Activated T-cell treated with anti-CD3 and anti-CD28 coated beads for 1 hour (primary cell): Measurements from ENCODE around the gene CALHM4.

Experiments
- DNase-seq: peaks from one replicate; pipeline ENCODE4 v3.0.0-alpha.2; 2020; ENCODE audit warnings: low read depth

The CALHM4 gene

GRCh38 chr6:116542426-116542825 is 11.1 kb upstream of the CALHM4 start:
- DNase-seq = no peak

- no peak for DNase-seq
Measured at GRCh38 chr6:116543149-116543548, 10.4 kb upstream of the CALHM4 start.

GRCh38 chr6:116545651-116546050 is 7.9 kb upstream of the CALHM4 start, which contains the start of gene TRAPPC3L:
Gene TRAPPC3L, minus strand, starts transcription at chr6:116545684. Its CDS starts 170 bp downstream, at chr6:116545514.
- DNase-seq = no peak

GRCh38 chr6:116547358-116547757 is 6.2 kb upstream of the CALHM4 start:
- no peak for DNase-seq

GRCh38 chr6:116550796-116551195 is 2.8 kb upstream of the CALHM4 start:
- DNase-seq = no peak

GRCh38 chr6:116556065-116556464 is 2.5 kb downstream of the CALHM4 start:
- no peak for DNase-seq

- DNase-seq = no peak
Measured at GRCh38 chr6:116556814-116557415, 3.4 kb downstream of the CALHM4 start.

- DNase-seq = no peak
Measured at GRCh38 chr6:116557893-116558292, 4.3 kb downstream of the CALHM4 start.

GRCh38 chr6:116560130-116560529 is 6.6 kb downstream of the CALHM4 start:
- no peak for DNase-seq

GRCh38 chr6:116561377-116562018 is 7.9 kb downstream of the CALHM4 start:
- DNase-seq = peak; percentile 48

- DNase-seq = no peak
Measured at GRCh38 chr6:116562019-116562403, 8.5 kb downstream of the CALHM4 start.

GRCh38 chr6:116562614-116563013 is 9.1 kb downstream of the CALHM4 start:
- no peak for DNase-seq

GRCh38 chr6:116563830-116564229 is 10.3 kb downstream of the CALHM4 start:
- DNase-seq = no peak

GRCh38 chr6:116564311-116564710 is 10.8 kb downstream of the CALHM4 start:
- DNase-seq = no peak

- DNase-seq = no peak
Measured at GRCh38 chr6:116564921-116565872, 11.6 kb downstream of the CALHM4 start.

GRCh38 chr6:116568111-116568510 is 14.6 kb downstream of the CALHM4 start:
- no peak for DNase-seq

GRCh38 chr6:116568821-116569755 is 15.5 kb downstream of the CALHM4 start:
- no peak for DNase-seq

- DNase-seq = peak; percentile 93
Measured at GRCh38 chr6:116570856-116571682, 17.5 kb downstream of the CALHM4 start, which contains the start of gene RWDD1. Gene RWDD1, plus strand, starts transcription at chr6:116571504. Its CDS starts 79 bp downstream, at chr6:116571583.

- DNase-seq = no peak
Measured at GRCh38 chr6:116571683-116572000, 18.1 kb downstream of the CALHM4 start.

- no peak for DNase-seq
Measured at GRCh38 chr6:116572162-116572561, 18.6 kb downstream of the CALHM4 start.

GRCh38 chr6:116575227-116575626 is 21.7 kb downstream of the CALHM4 start:
- no peak for DNase-seq
